Thoracic aorta (tissue), 2 donors: ENCODE data around the gene C20orf202. TPM values are rescaled to one million over a fixed set of nuclear protein-coding genes. Genes with fewer than 3 reads are reported as not detected.

ENCODE experiments used
- ATAC-seq: fragments of 150-250 bp; one replicate; pipeline ENCODE4 v1.8.0; 2017; ENCODE audit warnings: low read depth; ENCODE audit not compliant: insufficient number of reproducible peaks, low FRiP score
- DNase-seq: peaks from one replicate; pipeline ENCODE4 v3.0.0-alpha.2; 2020; ENCODE audit warnings: low spot score
- H3K27ac ChIP-seq, 2 donors: fragments of 200-600 bp; sonication (generic); 1 replicate in 1 of 2; 2 replicates in 1 of 2; pipeline ENCODE4 v1.5.1; 2016; ENCODE audit warnings: mild to moderate bottlenecking in 2 of 2, moderate library complexity in 2 of 2
- H3K27me3 ChIP-seq: fragments of 200-600 bp; sonication (generic); replicated peaks from 2 replicates; pipeline ENCODE4 v1.6.0; 2016; ENCODE audit warnings: mild to moderate bottlenecking; ENCODE audit not compliant: insufficient read depth
- H3K36me3 ChIP-seq: fragments of 200-600 bp; sonication (generic); one replicate; pipeline ENCODE4 v1.5.1; 2016
- H3K4me1 ChIP-seq, 2 donors: fragments of 200-600 bp; sonication (generic); 1 replicate in 1 of 2; 2 replicates in 1 of 2; pipeline versions ENCODE4 v1.5.1 to v1.6.0; 2016; ENCODE audit warnings: low read depth in 2 of 2, mild to moderate bottlenecking in 1 of 2; ENCODE audit not compliant: control insufficient read depth in 1 of 2
- H3K4me3 ChIP-seq: fragments of 200-600 bp; sonication (generic); 2 replicates; pipeline ENCODE4 v1.5.1; 2016; ENCODE audit warnings: mild to moderate bottlenecking
- H3K9me3 ChIP-seq: fragments of 200-600 bp; sonication (generic); 2 replicates; pipeline ENCODE4 v1.5.1; 2016
- CTCF ChIP-seq: fragments of 200-600 bp; sonication (generic); IDR thresholded peaks from one replicate; pipeline ENCODE4 v1.5.1; 2019; ENCODE audit warnings: antibody characterized with exemption
- total RNA-seq, 2 donors: library from RNA; depleted of rRNA; stranded (reverse); fragments of >200 nt; gene quantifications; one replicate each; pipeline versions ENCODE4 v1.1.0 to v1.2.3, GENCODE V29; 2016

The C20orf202 gene
- total RNA-seq, result 1 to 10 TPM in 1 of 2 donors, not detected in 1; 1.7 TPM

- DNase-seq (no peak), ATAC-seq (no peak)
- H3K4me1 ChIP-seq, result no peaks in the 10 kb centered on the region
- H3K27ac ChIP-seq, result no peak within 1 kb of the TSS
- no peaks in the 10 kb centered on the region for H3K9me3 ChIP-seq
- H3K36me3 ChIP-seq, result no peaks in the 10 kb centered on the region
- no peak for TF ChIP-seq CTCF
- H3K4me3 ChIP-seq, result no peak within 1 kb of the TSS
- H3K27me3 ChIP-seq, result no peaks in the 10 kb centered on the region
These were observed at the start of gene C20orf202 for GRCh38 chr20:1202762-1203504. Gene C20orf202 (plus strand): TSS chr20:1203454. CDS start chr20:1203586, 132 bp downstream.

GRCh38 chr20:1154226-1154625 is 49.0 kb upstream of the C20orf202 start:
- Histone ChIP-seq H3K36me3 (peaks cover 10% of the 10 kb centered on the region), H3K27ac (no peak overlapping the region), H3K4me3 (no peak overlapping the region), H3K27me3 (no peaks in the 10 kb centered on the region), H3K9me3 (no peaks in the 10 kb centered on the region), H3K4me1 (no peaks in the 10 kb centered on the region)
- ATAC-seq, result no peak
- TF ChIP-seq CTCF, result no peak
- no peak for DNase-seq

GRCh38 chr20:1154691-1155090 is 48.6 kb upstream of the C20orf202 start:
- no peak for TF ChIP-seq CTCF
- no peak for ATAC-seq
- Histone ChIP-seq H3K27me3 (no peaks in the 10 kb centered on the region), H3K27ac (no peak overlapping the region), H3K36me3 (peaks cover 14% of the 10 kb centered on the region), H3K9me3 (no peaks in the 10 kb centered on the region), H3K4me1 (no peaks in the 10 kb centered on the region), H3K4me3 (no peak overlapping the region)
- DNase-seq, result no peak

GRCh38 chr20:1155342-1155741 is 47.9 kb upstream of the C20orf202 start:
- no peak for TF ChIP-seq CTCF
- H3K36me3 ChIP-seq, result peaks cover 18% of the 10 kb centered on the region
- DNase-seq (no peak), ATAC-seq (no peak)
- H3K27ac ChIP-seq, result no peak overlapping the region
- H3K4me1 ChIP-seq, result no peaks in the 10 kb centered on the region
- no peaks in the 10 kb centered on the region for H3K27me3 ChIP-seq
- no peak overlapping the region for H3K4me3 ChIP-seq
- no peaks in the 10 kb centered on the region for H3K9me3 ChIP-seq

- no peak for DNase-seq
- H3K27ac ChIP-seq, result no peak overlapping the region
- no peak for ATAC-seq
- H3K4me1 ChIP-seq, result no peaks in the 10 kb centered on the region
- no peaks in the 10 kb centered on the region for H3K9me3 ChIP-seq
- no peaks in the 10 kb centered on the region for H3K27me3 ChIP-seq
- TF ChIP-seq CTCF, result no peak
- no peak overlapping the region for H3K4me3 ChIP-seq
- H3K36me3 ChIP-seq, result peaks cover 43% of the 10 kb centered on the region
These were observed 42.8 kb upstream of the C20orf202 start for GRCh38 chr20:1160496-1160895.
